SK-N-DZ (cell line): ENCODE measurements around the gene CRYAA.
"Not testable (repeated sequence)": the region's sequence is repeated elsewhere in the genome, so short reads cannot be mapped to it uniquely, and the experiment has no call there.

Experiments
- DNase-seq: peaks from one replicate; pipeline ENCODE4 v3.0.0-alpha.2; 2015; ENCODE audit warnings: low spot score

CRYAA gene

DNA sequence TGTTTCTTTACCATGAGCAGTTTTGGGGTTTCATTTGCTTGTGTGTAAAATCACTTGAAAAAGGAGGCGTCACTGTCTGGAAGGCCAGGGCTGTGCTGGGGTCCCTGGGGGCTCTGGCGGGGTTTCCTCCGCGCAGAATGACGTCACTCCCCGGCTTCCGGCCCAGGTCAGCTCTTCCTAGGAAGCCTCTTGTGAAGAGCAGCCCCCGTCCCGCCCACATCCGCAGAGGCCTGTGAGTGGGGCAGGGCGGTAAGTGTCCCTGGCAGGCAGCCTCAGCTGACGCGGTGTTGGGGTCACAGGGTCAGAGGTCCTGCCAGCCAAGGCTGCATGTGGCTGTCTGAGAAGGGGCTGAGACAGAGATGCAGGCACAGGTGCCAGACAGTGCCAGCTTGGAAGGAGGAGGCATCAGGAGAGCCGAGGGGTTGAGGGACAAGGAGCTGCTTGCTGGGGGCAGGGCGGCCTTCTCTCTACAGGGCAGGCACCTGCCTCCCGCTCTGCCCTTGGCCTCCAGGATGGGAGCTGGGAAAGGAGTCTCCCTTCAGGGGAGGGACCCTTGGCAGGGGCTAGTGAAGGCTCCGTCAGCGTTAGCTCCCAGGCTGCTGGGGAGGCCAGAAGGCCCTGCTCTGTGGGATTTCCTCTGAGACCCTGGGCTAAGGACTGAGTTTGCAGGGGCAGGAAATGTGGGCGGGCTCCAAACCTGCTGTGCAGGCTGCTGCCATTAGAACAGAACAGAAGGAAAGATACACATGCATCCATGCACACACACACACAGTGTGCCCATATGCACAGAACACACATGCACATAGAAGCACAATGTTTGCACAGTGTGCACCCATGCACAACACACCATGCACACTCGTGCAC lies 8.5 kb downstream of the CRYAA start:
- not testable (repeated sequence) for DNase-seq

DNA sequence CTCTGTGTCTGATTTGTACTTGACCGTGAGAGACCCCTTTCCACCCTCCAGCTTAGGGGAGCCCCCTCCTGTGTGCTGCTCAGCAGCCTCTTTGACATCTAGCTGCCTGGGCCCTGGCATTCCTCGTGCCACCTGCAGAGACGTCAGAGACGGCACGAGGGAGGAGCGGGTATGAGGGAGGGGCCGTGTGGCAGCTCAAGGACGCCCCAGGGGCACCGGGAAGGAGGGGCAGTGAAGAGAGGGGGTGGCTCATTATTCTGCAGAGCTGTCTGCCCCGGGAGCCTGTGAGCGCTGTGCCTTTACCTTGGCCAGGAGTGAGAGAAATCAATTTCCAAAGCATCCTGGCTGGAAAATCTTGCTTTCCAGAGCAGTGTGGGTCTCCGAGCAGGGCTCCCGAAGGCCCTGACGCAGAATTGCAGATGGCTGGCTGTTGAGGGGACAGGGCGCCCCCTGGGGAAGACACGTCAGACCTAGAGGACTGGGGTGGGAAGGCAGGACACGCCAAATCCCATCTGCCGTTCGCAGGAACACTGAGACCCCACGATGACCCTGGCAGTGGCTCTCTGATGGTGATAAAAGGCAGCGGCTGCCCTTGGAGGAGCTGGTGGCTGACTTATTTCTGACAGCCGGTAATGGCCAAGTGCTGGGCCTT lies 9.5 kb downstream of the CRYAA start:
- not testable (repeated sequence) for DNase-seq

DNA sequence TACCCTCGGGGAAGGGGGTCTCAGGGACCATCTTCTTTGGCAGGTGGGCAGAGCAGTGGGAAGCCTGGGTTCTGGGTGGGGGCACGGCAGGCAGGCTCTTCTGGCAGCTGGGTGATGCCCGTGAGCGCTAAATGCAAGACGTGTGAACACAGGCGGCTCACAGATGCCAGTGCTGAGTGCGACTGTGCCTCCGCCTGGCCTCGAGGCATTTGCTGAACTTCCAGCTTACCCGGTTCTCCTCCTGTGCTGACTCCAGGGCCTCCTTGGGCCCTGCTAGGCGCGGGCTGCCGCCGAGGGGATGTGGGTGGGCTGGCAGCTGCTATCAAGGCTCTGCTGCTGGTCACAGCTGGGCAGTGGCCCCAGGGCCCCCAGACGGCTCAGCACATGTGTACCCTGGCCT lies 12.2 kb downstream of the CRYAA start:
- DNase-seq = not testable (repeated sequence)

DNA sequence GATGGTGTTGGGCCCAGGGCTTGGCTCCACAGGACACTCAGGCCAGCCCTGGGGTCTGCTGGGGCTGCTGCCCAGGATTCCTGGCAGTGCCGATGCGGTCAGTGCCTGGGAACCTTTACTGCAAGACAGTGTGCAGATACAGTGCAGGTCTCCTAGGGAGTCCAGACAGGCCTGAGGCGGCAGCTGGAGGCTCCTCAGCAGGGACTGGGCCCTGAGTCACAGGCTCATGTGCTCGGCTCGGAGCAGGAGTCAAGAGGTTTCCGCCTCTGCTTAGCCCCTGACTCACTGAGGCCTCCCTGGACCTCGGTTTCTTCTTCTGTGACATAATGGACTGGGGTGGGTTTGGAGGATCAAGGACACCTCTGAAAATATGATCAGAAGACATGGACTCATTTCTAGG lies 18.5 kb downstream of the CRYAA start:
- DNase-seq = not testable (repeated sequence)

DNA sequence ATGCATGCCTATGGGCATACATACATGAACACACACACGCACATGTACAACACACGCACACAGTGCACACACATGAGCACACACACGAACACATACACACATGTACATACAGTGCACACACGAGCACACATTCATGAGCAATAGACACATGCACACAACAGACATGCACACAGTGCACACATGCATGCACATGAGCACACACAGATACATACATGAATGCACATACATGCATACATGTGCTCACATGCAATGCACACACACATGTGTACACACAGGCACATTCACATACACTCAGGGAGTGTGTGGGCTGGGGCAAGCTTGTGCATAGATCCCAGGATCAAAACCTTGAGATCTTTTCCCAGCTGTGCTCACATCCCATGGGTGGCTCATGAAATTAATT lies 18.9 kb downstream of the CRYAA start:
- DNase-seq = no peak

DNA sequence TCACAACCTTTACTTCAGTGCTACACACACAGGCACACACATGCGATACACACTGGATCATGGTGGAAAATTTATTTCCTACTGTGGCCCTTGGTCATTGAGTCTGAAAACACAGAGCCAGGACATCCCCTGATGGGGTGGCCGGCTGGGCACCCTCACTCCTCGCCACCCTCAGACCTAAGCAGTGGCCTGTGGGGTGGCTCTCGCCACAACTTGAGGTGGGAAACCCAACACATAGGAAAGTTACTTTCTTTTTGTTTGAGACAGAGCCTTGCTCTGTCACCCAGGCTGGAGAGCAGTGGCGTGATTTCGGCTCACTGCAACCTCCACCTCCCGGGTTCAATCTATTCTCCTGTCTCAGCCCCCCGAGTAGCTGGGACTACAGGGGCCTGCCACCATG lies 19.4 kb downstream of the CRYAA start:
- DNase-seq = no peak

DNA sequence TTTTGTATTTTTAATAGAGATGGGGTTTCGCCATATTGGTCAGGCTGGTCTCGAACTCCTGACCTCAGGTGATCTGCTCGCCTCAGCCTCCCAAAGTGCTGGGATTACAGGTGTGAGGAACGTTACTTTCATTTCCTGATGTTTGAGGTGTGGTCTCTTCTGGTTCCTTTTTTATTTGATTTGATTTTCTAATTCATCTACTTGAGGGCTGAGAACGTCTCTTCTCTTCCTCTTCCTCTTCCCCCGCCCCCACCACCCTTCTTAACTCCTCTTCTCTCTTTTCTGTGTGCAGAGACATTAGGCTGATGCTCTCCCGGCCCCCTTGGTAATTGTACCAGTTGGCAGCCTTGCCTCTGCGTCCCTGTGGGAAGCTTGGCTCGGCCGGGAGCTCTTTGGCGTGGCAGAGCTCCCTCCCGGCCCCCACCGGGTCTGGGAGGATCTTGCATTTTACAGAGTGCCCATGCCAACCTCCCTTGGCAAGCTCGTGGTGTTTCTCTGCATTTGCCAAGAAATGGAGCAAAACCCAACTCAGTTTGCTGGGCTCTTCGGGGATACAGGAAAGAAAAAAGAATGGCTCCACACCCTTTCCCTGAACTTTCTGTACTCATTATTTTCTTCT lies 19.9 kb downstream of the CRYAA start:
- DNase-seq = no peak

DNA sequence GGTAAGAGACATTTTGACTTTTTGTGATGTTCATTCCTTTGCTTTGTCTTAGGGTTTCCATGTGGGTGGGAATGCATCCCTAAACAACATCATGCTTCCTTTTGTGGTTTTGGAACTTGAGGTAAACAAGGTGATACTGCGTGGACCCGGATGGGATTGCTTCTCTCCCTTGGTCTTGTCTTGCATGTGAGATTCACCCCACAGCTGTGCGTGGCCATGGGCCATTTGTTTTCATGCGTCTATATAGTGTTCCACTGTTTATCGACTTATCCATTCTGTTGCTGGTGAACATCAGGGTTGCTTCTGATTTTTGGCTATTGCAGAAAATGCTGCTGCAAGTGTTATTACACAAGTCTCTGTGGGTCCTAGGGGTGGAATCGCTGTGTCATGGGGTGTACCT lies 21.1 kb downstream of the CRYAA start:
- no peak for DNase-seq

DNA sequence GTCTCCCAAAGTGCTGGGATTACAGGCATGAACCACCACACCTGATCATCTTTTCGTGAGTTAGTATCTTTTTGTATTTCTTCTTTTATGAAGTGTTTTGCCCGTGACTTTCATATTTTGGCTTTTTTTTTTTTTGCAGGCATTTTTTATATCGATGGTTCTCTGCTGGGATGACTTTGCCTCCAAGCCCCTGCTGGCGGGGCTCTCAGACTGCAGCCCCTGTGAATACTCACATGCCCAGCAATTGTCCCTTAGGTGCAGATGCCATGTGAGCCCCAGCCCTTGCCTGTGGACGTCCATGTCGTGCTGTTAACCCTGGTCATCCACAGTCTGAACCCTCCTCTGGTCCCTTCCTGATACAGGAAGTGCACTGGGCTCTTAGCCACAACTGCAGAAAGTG lies 21.7 kb downstream of the CRYAA start:
- no peak for DNase-seq

DNA sequence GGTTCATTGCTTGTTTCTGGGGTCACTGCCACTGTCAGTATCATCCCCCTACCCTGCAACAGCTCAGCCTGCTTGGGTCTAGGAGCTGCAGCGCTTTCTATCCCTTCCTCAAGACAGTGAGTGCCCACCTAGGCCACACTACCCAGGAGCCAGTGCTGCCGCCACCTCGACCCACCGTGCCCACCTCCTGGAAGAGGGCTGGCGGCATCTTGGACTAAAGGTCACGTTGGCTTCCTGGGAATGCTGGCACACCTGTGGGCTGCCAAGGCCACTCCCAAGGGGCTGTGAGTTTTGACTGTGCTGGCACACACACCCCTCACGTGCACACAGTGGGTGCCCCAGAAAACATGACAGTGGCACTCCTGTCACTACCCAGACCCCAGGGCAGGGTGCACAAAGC lies 22.1 kb downstream of the CRYAA start:
- DNase-seq = no peak

DNA sequence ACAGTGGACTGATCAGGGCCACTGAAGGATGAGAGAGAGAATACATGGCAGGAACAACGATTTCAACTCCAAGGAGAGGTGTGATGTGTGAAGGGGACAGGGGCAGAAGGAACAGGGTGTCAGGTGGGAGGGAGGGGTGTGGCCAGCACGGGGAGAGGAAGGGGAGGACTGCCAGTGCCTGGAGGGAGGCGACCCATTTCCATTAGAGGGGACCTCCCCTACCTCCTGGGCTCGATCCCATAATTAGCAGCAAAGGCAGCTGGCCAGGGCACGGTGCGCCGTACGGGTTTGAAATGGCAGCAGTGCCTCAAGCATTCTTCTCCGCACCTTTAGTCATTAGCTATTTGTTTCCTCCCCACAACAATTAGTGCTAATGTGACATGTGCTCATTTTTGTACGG lies 22.7 kb downstream of the CRYAA start:
- DNase-seq = no peak

DNA sequence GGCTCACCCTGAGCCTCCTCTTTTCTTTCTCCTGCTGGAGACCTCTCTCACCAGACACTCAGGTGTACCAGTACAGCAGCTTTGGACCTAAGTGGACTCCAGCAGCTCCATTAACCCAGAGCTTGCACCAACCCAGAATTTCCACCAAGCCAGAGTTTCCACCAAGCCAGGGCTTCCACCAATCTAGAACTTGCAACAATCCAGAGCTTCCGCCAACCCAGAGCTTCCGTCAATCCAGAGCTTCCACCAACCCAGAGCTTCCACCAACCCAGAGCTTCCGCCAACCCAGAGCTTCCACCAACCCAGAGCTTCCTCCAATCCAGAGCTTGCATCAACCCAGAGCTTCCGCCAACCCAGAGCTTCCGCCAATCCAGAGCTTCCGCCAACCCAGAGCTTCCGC lies 23.2 kb downstream of the CRYAA start:
- no peak for DNase-seq

DNA sequence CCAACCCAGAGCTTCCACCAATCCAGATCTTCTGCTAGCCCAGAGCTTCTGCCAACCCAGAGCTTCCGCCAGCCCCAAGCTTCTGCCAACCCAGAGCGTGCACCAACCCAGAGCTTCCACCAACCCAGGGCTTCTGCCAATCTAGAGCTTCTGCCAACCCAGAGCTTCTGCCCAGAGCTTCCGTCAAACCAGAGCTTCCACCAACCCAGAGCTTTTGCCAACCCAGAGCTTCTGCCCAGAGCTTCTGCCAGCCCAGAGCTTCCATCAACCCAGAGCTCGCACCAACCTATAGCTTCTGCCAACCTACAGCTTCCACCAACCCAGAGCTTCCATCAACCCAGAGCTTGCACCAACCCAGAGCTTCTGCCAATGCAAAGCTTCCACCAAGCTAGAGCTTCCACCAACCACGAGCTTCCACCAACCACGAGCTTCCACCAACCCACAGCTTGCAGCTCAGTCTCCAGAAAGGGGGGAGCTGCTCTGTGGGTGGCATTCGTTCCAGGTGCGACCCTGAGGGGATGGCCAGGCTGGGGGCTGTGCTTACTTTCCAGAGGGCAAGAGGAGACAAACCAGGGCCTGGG lies 23.8 kb downstream of the CRYAA start:
- DNase-seq = no peak

DNA sequence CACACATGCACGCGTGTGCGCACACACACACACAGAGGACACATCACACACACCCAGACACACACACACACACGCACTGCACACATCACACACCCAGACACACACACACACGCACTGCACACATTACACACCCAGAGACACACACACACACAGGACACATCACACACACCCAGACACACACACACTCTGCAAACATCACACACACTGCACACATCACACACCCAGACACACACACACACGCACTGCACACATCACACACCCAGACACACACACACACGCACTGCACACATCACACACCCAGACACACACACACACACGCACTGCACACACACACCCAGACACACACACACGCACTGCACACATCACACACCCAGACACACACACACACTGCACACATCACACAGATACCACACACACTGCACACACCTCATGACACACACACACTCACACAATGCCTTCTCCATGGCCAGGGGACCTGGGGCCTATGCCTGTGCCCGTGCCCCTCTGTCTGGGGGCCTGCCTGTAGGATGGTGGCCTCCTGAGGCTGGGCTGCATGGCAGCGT lies 24.4 kb downstream of the CRYAA start:
- DNase-seq = no peak

DNA sequence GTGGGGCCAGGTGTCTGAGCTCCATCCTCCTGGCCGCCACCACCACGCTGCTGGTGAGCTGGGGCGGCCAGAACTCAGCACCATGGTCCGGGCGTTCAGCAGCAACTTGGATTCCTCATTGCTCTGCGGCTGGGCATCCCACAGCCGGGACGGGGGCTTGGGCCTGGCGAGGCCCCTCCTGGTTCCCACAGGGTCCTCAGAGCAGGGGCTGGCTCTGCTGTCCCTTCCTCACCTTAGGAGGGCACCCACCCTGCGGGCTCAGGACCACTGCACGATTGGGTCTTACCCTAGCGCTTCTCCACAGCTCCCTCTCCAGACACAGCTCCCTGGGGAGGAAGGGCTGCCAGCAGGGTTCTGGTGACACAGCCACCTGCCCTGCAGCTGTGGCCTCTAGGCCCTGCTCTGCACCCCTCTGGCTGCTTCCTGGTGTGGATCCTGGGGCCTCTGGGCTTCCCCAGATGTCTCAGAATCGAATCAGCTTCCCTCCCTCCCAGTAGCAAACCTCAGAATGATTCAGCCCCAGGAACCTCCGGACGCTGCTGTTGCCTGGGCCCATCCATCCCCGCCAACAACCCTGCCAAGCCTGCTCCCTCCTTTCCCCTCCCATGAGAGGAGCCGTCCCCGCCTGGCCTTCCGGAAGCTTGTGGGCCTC lies 25.0 kb downstream of the CRYAA start:
- DNase-seq = peak; percentile 27

DNA sequence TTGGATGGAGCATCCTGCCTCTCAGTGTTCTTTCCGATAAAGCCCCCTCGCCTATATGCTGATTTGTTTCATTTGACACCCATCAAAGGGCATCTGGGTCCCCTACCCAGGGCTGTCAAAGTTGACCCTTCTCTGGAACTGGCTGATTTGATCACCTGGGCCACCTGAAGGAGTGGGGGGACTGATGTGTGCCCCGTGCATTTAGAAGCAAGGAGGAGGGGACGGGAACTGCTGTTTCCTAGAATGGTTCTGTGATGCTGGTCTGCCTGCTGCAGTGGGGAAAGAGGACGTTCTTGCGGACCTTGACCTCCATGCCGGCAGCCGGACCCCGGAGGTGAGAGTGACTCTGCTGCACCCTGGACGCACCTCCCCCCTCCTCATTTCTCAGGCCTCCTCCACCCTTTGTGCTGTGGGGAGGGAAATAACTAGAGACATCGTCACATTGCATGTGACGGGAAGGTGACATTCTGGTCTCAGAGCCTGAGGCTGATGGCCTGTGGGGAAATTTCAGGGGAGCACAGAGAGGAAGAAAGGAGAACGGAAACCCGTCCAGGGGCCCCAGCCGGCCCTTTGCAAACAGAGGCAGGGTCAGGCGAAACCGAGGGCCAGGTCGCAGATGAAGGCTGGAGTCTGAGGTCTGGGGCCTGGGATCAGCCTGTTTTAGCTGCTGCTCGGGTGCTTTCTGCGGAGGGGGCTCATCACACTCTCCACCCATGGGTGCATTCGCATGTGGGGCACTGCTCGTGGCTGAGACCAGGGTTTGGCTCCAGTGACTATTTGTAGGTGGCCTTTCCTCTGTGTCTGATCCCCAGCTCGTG lies 25.7 kb downstream of the CRYAA start:
- no peak for DNase-seq

DNA sequence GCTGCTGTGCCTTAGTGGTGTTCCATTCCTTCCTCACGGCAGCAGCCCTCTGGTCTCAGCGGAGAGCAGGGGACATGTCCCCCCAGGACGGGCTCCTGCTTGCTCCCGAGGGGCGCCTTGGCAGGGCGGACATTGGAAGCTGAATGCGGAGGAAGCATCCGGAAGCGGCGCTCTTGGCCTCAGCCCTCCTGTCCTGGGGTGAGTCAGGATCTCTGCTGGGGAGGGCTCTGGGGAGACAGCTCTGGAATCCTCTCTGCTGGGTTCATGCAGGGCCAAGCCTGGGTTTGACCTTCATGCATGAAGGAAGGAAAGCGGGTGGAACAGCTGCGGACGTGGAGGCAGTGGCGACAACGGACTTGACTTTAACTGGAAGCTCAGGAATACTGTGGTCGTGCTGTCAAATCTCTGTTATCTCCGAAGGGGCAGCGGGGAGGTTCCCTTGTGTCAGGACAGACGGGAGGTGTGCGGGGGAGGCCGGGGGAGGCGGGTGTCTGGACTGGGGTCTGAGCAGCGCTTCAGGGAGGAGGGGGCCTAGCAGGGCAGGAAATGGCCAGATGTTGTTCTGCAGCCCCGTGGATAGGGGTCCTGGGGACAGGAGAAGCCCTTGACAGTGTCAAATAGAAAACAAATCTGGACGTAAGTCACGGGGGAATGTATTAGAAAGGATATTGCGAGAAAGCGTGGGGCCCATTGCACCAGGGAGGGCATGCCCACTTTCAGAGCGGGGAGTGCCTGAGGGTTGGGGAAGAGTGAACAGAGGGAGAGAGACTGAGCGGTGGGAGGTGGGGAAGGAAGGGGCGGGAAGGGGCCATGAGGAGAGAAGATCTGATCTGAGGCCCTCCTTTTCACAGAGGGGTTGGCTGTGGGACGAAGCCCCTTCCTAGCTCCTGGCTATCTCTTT lies 26.6 kb downstream of the CRYAA start:
- no peak for DNase-seq

DNA sequence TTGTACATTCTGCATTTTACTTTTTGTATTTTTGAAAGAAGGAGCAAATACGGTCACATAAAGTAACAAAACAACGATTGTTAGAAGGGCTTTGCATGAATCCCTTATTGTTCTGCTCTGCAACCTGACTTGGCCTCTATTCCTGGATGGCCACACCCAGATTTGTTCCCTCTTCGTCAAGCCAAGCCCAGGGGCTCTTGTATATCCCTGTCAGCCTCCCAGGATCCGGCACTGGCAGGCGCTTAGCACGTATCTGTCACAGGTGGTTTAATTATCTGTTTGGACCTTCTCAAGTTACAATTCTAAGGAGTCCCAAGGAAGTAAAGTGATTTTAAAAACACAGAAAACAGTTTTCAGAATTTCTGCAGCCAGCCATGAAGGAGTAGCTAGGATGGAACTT lies 28.0 kb downstream of the CRYAA start:
- no peak for DNase-seq

DNA sequence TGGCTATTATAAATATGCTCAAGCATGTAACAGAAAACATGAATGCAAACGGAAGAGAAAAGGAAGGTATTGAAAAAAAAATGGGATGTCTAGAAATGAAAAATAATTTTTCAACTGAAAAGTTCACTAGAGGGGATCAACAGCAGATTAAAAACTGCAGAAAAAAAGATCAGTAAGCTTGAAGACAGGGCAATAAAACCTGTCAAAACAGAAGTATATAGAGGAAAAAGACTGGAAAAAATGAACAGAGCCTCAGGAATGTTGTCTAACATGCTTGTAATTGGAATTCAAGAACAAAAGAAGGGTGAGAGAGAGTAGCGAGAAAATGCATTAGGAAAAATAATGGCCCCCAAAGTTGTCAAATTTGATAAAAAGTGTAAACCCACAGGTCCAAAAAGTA lies 29.6 kb downstream of the CRYAA start:
- no peak for DNase-seq

DNA sequence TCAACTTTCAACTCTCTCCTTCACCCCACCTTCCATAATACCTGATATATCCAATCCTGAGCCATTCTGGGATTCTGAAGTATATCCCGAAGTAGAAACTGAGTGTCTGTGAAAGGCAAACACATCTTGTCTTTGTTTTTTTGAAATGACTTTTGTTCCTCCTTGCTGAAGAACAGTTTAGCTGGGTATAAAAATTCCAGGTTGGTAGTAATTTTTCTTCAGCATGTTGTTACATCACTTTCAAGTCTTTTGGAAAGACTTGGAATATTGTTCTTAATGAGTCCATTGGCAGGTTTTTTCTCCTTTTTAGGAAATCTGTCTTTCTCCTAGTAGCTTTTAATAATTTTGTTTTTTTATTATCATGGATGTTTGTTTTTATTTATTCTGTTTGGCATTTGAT lies 32.7 kb downstream of the CRYAA start:
- DNase-seq = no peak
